Measurements from ENCODE around the gene CREM.

The CREM gene

GRCh38 chr10:35224045-35224740, 97.5 kb downstream of the CREM start:
- DNase-seq: no peak

GRCh38 chr10:35225204-35225603, 98.6 kb downstream of the CREM start:
- no peak for DNase-seq

GRCh38 chr10:35226507-35226906, 99.9 kb downstream of the CREM start:
- no peak for DNase-seq

DNA sequence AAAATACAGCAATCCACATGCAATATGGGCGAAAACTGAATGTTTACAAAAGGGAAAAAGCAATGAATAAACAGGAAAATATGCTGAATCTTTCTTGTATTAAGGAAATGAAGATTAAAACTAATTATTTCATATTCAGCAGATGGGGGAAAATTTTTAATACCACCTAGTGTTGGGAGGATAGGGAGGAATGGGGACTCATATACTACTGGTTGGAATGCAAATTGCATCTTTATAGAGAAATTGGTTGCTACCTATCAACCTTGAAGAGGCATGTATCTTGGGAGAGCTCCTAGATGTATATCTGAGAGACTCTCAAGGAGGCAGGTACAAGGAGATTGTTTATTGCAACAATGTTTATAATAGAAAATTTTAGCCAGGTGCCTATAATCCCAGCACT, 101.4 kb downstream of the CREM start:
- no peak for DNase-seq

DNA sequence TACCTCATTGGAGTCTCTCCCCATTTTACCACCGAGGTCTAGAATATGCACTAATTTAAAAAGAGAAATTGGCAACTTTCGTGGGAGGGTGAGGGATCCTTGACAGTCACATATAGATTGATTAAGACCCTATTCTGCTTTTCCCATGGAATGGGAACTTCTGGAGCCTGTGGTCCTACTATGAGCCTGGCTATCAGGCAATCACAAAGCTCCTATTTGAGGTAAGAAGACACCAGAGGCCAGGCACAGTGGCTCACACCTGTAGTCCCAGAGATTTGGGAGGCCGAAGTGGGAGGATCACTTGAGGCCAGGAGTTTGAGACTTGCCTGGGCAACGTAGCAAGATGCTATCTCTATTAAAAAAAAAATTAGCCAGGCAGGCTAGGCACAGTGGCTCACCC, 105.0 kb downstream of the CREM start:
- DNase-seq: no peak

DNA sequence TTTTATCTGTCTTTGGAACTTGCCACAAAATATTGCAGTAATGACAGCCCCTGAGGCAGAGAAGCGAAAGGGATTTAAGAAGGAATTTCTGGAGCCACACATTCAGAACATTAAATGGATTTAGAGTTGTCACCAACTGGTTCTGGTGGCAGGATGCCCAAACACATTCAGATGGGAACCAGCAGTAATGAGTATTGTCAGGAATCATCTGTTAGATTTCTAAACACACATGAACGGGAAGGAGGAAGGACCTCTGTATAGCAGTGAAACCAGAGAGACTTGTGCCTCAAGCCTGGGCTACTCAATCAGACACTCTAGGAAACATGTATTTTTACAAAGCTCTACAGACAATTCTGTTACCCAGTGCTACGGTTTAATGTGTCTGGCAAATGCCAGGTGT, 105.9 kb downstream of the CREM start:
- DNase-seq: no peak

GRCh38 chr10:35234073-35234472, 107.4 kb downstream of the CREM start:
- DNase-seq: no peak

GRCh38 chr10:35236739-35237138, 110.1 kb downstream of the CREM start:
- no peak for DNase-seq

DNA sequence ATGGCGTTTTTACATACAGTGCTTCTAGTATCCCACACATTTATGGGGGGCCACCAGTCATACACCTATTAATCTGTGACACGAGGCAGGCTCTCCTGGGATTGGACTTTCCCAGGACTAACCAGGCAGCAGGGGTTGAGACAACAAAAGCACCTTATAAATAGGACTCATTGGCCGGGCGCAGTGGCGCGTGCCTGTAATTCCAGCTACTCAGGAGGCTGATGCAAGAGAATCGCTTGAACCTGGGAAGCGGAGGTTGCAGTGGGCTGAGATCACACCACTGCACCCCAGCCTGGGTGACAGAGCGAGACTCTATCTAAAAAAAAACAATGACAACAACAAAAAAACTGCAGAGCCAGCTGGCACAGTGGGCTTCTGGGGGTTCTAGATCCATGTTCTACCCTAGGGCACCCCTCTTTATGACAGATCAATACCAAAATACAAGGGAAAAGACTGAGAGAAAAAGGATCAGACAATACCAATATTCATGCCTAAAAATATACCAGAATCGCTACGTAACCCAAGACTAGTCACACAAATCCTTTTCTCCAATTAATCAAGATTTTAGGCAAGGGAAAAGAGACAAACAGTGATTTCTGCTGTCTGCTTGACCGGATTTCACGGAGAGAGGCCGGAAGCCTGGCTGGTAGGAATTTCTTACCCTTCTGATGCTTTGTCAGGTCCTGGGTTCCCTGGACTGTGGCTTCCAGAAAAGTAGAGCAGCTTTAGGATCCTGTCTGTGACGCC, 111.3 kb downstream of the CREM start:
- DNase-seq: no peak

DNA sequence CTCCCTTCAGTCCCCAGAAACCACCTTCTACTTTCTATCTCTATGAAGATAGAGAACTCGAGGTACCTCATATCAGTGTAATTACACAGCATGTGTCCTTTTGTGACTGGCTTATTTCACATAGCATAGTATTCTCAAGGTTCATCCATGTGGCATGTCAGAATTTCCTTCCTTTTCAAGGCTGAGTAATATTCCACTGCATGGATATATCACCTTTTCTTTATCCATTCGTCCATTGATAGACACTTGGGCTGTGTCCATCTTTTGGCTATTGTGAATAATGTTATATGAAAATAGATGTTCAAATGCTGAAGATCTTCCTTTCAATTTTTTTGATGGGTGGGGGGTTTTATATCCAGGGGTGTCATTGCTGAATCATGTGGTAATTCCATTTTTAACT, 117.9 kb downstream of the CREM start:
- DNase-seq: no peak

DNA sequence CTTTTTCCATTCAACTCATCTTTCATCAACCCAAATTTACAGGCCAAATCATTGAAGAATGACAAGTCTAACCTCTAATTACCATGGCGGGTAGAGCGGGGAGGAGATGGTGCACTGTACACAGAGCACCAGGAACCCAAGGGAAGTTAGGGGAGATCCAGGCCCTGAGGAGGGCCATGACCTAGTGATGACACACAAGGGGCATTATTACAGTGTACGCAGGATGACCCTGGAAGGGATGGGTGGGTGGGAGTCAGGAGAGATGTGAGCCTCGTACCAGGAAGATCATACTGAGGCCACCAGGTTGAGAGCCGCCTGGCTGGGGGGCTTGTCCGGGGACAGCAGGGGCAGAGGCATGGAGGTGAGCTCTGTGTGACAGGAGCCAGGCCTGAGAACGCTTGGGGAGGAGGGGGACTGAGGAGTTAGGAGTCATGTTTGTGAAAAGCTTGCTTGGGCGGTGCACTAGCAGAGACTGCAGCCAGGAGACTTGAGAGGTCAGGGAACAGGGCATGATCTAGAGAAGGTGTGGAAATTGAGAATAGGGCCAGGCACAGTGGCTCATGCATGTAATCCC, 120.2 kb downstream of the CREM start:
- no peak for DNase-seq

DNA sequence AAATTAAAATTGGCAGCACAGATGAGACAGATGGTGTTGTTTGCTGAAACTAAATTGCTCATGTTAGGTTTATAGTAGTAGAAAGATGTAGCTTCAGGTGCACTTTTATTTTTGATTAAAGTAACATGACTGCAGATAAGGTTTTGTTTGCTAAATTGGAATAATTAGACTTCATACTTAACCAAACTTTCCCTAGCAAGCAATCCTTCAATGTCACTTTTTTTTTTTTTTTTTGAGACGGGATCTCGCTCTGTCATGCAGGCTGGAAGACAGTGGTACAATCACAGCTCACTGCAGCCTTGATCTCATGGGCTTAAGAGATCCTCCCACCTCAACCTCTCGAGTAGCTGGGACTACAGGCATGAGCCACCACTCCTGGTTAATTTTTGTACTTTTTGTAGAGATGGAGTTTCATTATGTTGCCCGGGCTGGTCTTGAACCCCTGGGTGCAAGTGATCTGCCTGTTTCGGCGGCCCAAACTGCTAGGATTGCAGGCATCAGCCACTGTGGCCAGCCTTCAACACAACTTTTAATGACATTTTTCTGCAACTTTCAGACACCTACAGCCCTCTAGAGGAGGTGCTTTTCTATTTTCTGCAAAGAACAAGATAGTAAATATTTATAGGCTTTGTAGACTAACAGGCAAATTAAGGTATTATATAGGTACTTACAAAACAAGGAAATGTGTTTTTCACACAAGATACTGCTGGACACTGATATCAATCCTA, 124.9 kb downstream of the CREM start:
- DNase-seq: no peak

- no peak for DNase-seq
These were observed 130.7 kb downstream of the CREM start for GRCh38 chr10:35257057-35257983.

GRCh38 chr10:35259769-35260397, 133.2 kb downstream of the CREM start:
- DNase-seq: peak; percentile 52 to 59

- no peak for DNase-seq
These were observed 135.8 kb downstream of the CREM start for GRCh38 chr10:35262436-35262835.

Data from SW 1271 (cell line).